NT2/D1 (cell line): ENCODE data around the gene HAPLN2.
"Not testable (repeated sequence)": the region's sequence is repeated elsewhere in the genome, so short reads cannot be mapped to it uniquely, and the experiment has no call there.

Experiments used
- DNase-seq: peaks from one replicate; pipeline ENCODE4 v3.0.0-alpha.2; 2011; ENCODE audit warnings: low read depth, low spot score
- H3K27me3 ChIP-seq: 2 replicates; pipeline ENCODE4 v1.6.0; 2011; ENCODE audit warnings: mild to moderate bottlenecking; ENCODE audit not compliant: insufficient read length, insufficient read depth
- H3K36me3 ChIP-seq: 2 replicates; pipeline ENCODE4 v1.6.1; 2011; ENCODE audit warnings: mild to moderate bottlenecking, low read length, mixed read lengths; ENCODE audit not compliant: insufficient read depth, insufficient read length
- H3K4me1 ChIP-seq: 2 replicates; pipeline ENCODE4 v1.5.1; 2011; ENCODE audit not compliant: insufficient read depth, insufficient read length
- H3K4me3 ChIP-seq: 2 replicates; pipeline ENCODE4 v1.5.1; 2011; ENCODE audit warnings: low read depth; ENCODE audit not compliant: insufficient read length
- H3K9ac ChIP-seq: 2 replicates; pipeline ENCODE4 v1.6.0; 2011; ENCODE audit warnings: low read depth; ENCODE audit not compliant: insufficient read length
- H3K9me3 ChIP-seq: 2 replicates; pipeline ENCODE4 v1.5.1; 2011; ENCODE audit warnings: mild to moderate bottlenecking, low read length; ENCODE audit not compliant: insufficient read depth
- SUZ12 ChIP-seq: IDR thresholded peaks from 2 replicates; pipeline ENCODE4 v1.6.1; 2011; ENCODE audit not compliant: insufficient read length, insufficient read depth; ENCODE audit errors: extremely low read depth
- YY1 ChIP-seq: IDR thresholded peaks from 2 replicates; pipeline ENCODE4 v1.6.1; 2011; ENCODE audit not compliant: insufficient read length, insufficient read depth
- ZNF274 ChIP-seq: IDR thresholded peaks from 2 replicates; pipeline ENCODE4 v1.6.1; 2011; ENCODE audit warnings: mild to moderate bottlenecking, low read depth, low read length

Gene HAPLN2

GRCh38 chr1:156598731-156599432 is 20.3 kb upstream of the HAPLN2 start:
- no peak for DNase-seq
- Histone ChIP-seq H3K9ac (no peak overlapping the region), H3K4me1 (peaks cover 5% of the 10 kb centered on the region), H3K36me3 (peaks cover 60% of the 10 kb centered on the region), H3K4me3 (no peak overlapping the region), H3K27me3 (no peaks in the 10 kb centered on the region), H3K9me3 (no peaks in the 10 kb centered on the region)
- TF ChIP-seq ZNF274 (no peak), YY1 (no peak), SUZ12 (no peak)

GRCh38 chr1:156599811-156600210 is 19.4 kb upstream of the HAPLN2 start:
- DNase-seq = no peak
- Histone ChIP-seq H3K36me3 (peaks cover 51% of the 10 kb centered on the region), H3K4me3 (no peak overlapping the region), H3K27me3 (no peaks in the 10 kb centered on the region), H3K9ac (no peak overlapping the region), H3K4me1 (peaks cover 5% of the 10 kb centered on the region), H3K9me3 (no peaks in the 10 kb centered on the region)
- TF ChIP-seq YY1 (no peak), ZNF274 (no peak), SUZ12 (no peak)

- no peaks in the 10 kb centered on the region for H3K27me3 ChIP-seq
- peaks cover 42% of the 10 kb centered on the region for H3K36me3 ChIP-seq
These were observed 18.5 kb upstream of the HAPLN2 start for GRCh38 chr1:156600733-156601121.

GRCh38 chr1:156601122-156601830 is 17.9 kb upstream of the HAPLN2 start, which contains the start of gene GPATCH4:
Gene GPATCH4, minus strand, starts transcription at chr1:156601479.
- peak within 1 kb of the TSS; percentile 95 for H3K9ac ChIP-seq
- H3K27me3 ChIP-seq = no peaks in the 10 kb centered on the region
- TF ChIP-seq ZNF274 (no peak), YY1 (peak; percentile 95), SUZ12 (no peak)
- H3K4me1 ChIP-seq = peaks cover 2% of the 10 kb centered on the region
- no peaks in the 10 kb centered on the region for H3K9me3 ChIP-seq
- DNase-seq = peak; percentile 93
- H3K36me3 ChIP-seq = peaks cover 36% of the 10 kb centered on the region
- peak within 1 kb of the TSS; percentile 93 for H3K4me3 ChIP-seq

More at GRCh38 chr1:156600733-156601121, 18.5 kb upstream of the HAPLN2 start:
- DNase-seq = no peak
- H3K9ac ChIP-seq = peak overlapping the region; percentile 95
- peak overlapping the region; percentile 93 for H3K4me3 ChIP-seq
- TF ChIP-seq SUZ12 = no peak
- no peak for TF ChIP-seq YY1
- TF ChIP-seq ZNF274 = no peak
- peaks cover 2% of the 10 kb centered on the region for H3K4me1 ChIP-seq
- no peaks in the 10 kb centered on the region for H3K9me3 ChIP-seq

- peaks cover 30% of the 10 kb centered on the region for H3K36me3 ChIP-seq
- TF ChIP-seq SUZ12 (no peak), YY1 (no peak), ZNF274 (no peak)
- no peak for DNase-seq
- no peaks in the 10 kb centered on the region for H3K9me3 ChIP-seq
- peaks cover 2% of the 10 kb centered on the region for H3K4me1 ChIP-seq
- H3K9ac ChIP-seq = peak overlapping the region; percentile 95
- H3K4me3 ChIP-seq = peak overlapping the region; percentile 93
- no peaks in the 10 kb centered on the region for H3K27me3 ChIP-seq
These were observed 17.3 kb upstream of the HAPLN2 start for GRCh38 chr1:156601892-156602291.

GRCh38 chr1:156602557-156602993 is 16.6 kb upstream of the HAPLN2 start:
- Histone ChIP-seq H3K9me3 (no peaks in the 10 kb centered on the region), H3K4me3 (peak overlapping the region; percentile 17), H3K27me3 (no peaks in the 10 kb centered on the region), H3K36me3 (peaks cover 23% of the 10 kb centered on the region), H3K9ac (peak overlapping the region; percentile 56), H3K4me1 (peaks cover 2% of the 10 kb centered on the region)
- TF ChIP-seq SUZ12 (no peak), YY1 (no peak), ZNF274 (no peak)
- no peak for DNase-seq

- not testable (repeated sequence) for H3K4me1 ChIP-seq, H3K27me3 ChIP-seq, H3K4me3 ChIP-seq, H3K9ac ChIP-seq, H3K36me3 ChIP-seq, H3K9me3 ChIP-seq, DNase-seq
These were observed 11.9 kb upstream of the HAPLN2 start for GRCh38 chr1:156607344-156607743.
